Activated T-cell treated with anti-CD3 and anti-CD28 coated beads, Interleukin-2, amount 50 U/mL, for 24 hours (primary cell): ENCODE results near the gene RHOBTB3.

Experiments
- DNase-seq: peaks from one replicate; pipeline ENCODE4 v3.0.0-alpha.2; 2020
- H3K27ac Mint-ChIP-seq: 2 replicates; pipeline ENCODE4 v1.8.0; 2020; ENCODE audit warnings: mild to moderate bottlenecking, mixed read lengths
- H3K27me3 Mint-ChIP-seq: 2 replicates; pipeline ENCODE4 v1.8.0; 2020; ENCODE audit warnings: mixed read lengths
- H3K36me3 Mint-ChIP-seq: 2 replicates; pipeline ENCODE4 v1.8.0; 2020; ENCODE audit warnings: low read depth, mixed read lengths
- H3K4me1 Mint-ChIP-seq: 2 replicates; pipeline ENCODE4 v1.8.0; 2020; ENCODE audit warnings: low read depth, mixed read lengths
- H3K4me3 Mint-ChIP-seq: 2 replicates; pipeline ENCODE4 v1.8.0; 2020; ENCODE audit warnings: mild to moderate bottlenecking, moderate library complexity, mixed read lengths
- H3K9me3 Mint-ChIP-seq: 2 replicates; pipeline ENCODE4 v1.8.0; 2020; ENCODE audit warnings: mixed read lengths

Gene RHOBTB3

DNA sequence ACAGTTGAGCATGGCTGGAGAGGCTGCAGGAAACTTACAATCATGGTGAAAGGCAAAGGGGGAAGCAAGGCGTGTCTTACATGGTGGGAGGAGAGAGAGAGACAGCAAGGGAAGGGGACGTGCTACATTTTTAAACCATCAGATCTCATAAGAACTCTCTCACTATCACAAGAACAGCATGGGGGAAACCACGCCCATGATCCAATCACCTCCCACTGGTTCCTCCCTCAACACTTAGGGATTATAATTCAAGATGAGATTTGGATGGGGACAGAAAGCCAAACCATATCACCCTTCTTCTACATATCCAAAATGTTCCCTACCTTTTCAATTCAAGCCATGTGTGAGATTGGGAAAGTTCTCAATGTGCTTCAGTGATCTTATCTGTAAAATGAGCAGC, 114.3 kb downstream of the RHOBTB3 start:
- DNase-seq, result peak; percentile 18
- H3K9me3 Mint-ChIP-seq, result no peaks in the 10 kb centered on the region
- no peak overlapping the region for H3K4me3 Mint-ChIP-seq
- H3K36me3 Mint-ChIP-seq, result no peaks in the 10 kb centered on the region
- no peaks in the 10 kb centered on the region for H3K27me3 Mint-ChIP-seq
- peaks cover 17% of the 10 kb centered on the region for H3K4me1 Mint-ChIP-seq
- no peak overlapping the region for H3K27ac Mint-ChIP-seq
